ENCODE results near the gene MED7. TPM values are rescaled to one million over a fixed set of nuclear protein-coding genes. Genes with fewer than 3 reads are reported as not detected.

Gene MED7
- total and polyA plus RNA-seq, 9 of the 15 experiments (the other 6 are each of a cell fraction or from before 2014, with no cell fraction given): 4.5 to 38.7 (median 12.2) TPM

DNA sequence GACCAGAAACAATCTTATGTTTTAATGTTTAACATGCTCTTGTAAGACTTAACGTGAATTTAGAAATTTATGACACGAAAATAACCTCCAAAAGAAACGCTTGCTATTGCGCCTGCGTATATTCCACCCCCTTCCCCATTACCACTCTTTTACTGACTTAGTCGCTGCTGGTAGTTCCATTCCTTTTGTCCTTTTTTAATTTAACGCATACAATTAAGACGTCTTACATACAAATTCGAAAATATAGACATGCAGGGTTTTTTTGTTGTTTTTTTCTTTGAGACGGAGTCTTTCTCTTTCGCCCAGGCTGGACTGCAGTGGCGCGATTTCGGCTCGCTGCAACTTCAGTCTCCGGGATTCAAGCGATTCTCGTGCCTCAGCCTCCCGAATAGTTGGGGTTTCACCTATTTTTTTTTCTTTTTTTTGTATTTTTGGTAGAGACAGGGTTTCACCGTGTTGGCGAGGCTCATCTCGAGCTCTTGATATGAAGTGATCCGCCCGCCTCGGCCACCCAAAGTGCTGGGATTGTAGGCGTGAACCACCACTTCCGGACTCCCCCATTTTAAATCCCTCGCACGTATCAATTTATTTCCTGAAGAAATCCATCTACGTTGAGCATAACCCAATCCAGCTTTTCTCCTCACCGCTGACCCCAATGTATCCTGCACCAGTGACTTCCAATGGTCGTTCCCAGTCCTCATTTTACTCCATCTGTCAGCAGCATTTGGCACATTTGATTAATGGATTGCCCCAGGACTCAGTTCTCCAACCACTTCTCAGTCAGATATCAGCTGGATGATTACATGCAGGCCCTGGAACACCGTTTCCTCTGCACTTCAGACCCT, 684 bp upstream of the MED7 start (continued):
- TF ChIP-seq CREM (IDR thresholded peaks at IDR 0.05; ENCODE audit: low read depth): no peak
- TF ChIP-seq, protein P1, sequence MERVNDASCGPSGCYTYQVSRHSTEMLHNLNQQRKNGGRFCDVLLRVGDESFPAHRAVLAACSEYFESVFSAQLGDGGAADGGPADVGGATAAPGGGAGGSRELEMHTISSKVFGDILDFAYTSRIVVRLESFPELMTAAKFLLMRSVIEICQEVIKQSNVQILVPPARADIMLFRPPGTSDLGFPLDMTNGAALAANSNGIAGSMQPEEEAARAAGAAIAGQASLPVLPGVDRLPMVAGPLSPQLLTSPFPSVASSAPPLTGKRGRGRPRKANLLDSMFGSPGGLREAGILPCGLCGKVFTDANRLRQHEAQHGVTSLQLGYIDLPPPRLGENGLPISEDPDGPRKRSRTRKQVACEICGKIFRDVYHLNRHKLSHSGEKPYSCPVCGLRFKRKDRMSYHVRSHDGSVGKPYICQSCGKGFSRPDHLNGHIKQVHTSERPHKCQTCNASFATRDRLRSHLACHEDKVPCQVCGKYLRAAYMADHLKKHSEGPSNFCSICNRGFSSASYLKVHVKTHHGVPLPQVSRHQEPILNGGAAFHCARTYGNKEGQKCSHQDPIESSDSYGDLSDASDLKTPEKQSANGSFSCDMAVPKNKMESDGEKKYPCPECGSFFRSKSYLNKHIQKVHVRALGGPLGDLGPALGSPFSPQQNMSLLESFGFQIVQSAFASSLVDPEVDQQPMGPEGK (CRISPR knock-in tag; IDR thresholded peaks at IDR 0.05; ENCODE audit: borderline replicate concordance): 0 out of 2 replicates have a peak, but pooled peaks have one; percentile 49
- 0 out of 2 replicates have a peak, but pooled peaks have one; percentile 27 for TF ChIP-seq ARID2 (IDR thresholded peaks at IDR 0.05)
- TF ChIP-seq, protein P2, sequence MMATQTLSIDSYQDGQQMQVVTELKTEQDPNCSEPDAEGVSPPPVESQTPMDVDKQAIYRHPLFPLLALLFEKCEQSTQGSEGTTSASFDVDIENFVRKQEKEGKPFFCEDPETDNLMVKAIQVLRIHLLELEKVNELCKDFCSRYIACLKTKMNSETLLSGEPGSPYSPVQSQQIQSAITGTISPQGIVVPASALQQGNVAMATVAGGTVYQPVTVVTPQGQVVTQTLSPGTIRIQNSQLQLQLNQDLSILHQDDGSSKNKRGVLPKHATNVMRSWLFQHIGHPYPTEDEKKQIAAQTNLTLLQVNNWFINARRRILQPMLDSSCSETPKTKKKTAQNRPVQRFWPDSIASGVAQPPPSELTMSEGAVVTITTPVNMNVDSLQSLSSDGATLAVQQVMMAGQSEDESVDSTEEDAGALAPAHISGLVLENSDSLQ (IDR thresholded peaks at IDR 0.05): peak; percentile 92
- peak; percentile 54; the same call in 1 of the 2 replicates for TF ChIP-seq CC2D1A (IDR thresholded peaks at IDR 0.05)
- peak; percentile 88 for TF ChIP-seq POLR2H (tag; IDR thresholded peaks at IDR 0.05; ENCODE audit: low read depth)
- TF ChIP-seq PML (IDR thresholded peaks at IDR 0.05; ENCODE audit: low read length): 0 out of 2 replicates have a peak, but pooled peaks have one; percentile 7
- peak; percentile 15; the same call in 1 of the 2 replicates for TF ChIP-seq NCOR1 (IDR thresholded peaks at IDR 0.05)
- TF ChIP-seq NRF1 (conservative IDR thresholded peaks at IDR 0.05 in 1 of 2, IDR thresholded peaks at IDR 0.05 in 1 of 2): peak; percentile 55 to 69
- TF ChIP-seq ATF7 (IDR thresholded peaks at IDR 0.05): peak; percentile 53; the same call in 1 of the 2 replicates
- TF ChIP-seq, protein P3, sequence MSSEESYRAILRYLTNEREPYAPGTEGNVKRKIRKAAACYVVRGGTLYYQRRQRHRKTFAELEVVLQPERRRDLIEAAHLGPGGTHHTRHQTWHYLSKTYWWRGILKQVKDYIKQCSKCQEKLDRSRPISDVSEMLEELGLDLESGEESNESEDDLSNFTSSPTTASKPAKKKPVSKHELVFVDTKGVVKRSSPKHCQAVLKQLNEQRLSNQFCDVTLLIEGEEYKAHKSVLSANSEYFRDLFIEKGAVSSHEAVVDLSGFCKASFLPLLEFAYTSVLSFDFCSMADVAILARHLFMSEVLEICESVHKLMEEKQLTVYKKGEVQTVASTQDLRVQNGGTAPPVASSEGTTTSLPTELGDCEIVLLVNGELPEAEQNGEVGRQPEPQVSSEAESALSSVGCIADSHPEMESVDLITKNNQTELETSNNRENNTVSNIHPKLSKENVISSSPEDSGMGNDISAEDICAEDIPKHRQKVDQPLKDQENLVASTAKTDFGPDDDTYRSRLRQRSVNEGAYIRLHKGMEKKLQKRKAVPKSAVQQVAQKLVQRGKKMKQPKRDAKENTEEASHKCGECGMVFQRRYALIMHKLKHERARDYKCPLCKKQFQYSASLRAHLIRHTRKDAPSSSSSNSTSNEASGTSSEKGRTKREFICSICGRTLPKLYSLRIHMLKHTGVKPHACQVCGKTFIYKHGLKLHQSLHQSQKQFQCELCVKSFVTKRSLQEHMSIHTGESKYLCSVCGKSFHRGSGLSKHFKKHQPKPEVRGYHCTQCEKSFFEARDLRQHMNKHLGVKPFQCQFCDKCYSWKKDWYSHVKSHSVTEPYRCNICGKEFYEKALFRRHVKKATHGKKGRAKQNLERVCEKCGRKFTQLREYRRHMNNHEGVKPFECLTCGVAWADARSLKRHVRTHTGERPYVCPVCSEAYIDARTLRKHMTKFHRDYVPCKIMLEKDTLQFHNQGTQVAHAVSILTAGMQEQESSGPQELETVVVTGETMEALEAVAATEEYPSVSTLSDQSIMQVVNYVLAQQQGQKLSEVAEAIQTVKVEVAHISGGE (CRISPR knock-in tag; IDR thresholded peaks at IDR 0.05): 0 out of 6 replicates have a peak, but pooled peaks of 1 of the 3 experiments have one; percentile 29
- no peak for TF ChIP-seq ZKSCAN1 (IDR thresholded peaks at IDR 0.05; ENCODE audit: low read depth, low read length)
- TF ChIP-seq, protein P4, sequence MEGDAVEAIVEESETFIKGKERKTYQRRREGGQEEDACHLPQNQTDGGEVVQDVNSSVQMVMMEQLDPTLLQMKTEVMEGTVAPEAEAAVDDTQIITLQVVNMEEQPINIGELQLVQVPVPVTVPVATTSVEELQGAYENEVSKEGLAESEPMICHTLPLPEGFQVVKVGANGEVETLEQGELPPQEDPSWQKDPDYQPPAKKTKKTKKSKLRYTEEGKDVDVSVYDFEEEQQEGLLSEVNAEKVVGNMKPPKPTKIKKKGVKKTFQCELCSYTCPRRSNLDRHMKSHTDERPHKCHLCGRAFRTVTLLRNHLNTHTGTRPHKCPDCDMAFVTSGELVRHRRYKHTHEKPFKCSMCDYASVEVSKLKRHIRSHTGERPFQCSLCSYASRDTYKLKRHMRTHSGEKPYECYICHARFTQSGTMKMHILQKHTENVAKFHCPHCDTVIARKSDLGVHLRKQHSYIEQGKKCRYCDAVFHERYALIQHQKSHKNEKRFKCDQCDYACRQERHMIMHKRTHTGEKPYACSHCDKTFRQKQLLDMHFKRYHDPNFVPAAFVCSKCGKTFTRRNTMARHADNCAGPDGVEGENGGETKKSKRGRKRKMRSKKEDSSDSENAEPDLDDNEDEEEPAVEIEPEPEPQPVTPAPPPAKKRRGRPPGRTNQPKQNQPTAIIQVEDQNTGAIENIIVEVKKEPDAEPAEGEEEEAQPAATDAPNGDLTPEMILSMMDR (IDR thresholded peaks at IDR 0.05 in 2 of 3, conservative IDR thresholded peaks at IDR 0.05 in 1 of 3; ENCODE audit: insufficient read depth in 2 of 3, low read depth in 1 of 3, low read length in 3 of 3): no peak
- TF ChIP-seq, protein P5, sequence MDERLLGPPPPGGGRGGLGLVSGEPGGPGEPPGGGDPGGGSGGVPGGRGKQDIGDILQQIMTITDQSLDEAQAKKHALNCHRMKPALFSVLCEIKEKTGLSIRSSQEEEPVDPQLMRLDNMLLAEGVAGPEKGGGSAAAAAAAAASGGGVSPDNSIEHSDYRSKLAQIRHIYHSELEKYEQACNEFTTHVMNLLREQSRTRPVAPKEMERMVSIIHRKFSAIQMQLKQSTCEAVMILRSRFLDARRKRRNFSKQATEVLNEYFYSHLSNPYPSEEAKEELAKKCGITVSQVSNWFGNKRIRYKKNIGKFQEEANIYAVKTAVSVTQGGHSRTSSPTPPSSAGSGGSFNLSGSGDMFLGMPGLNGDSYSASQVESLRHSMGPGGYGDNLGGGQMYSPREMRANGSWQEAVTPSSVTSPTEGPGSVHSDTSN (CRISPR knock-in tag; IDR thresholded peaks at IDR 0.05; ENCODE audit: low read depth): no peak
- TF ChIP-seq, protein P5 (tag; conservative IDR thresholded peaks at IDR 0.05; ENCODE audit: low read depth): peak; percentile 92
